GM12801 (cell line): ENCODE measurements around the gene MAMDC4.

Source experiments
- CTCF ChIP-seq: IDR thresholded peaks from one replicate; pipeline ENCODE4 v1.5.1; 2011; ENCODE audit warnings: control low read depth; ENCODE audit not compliant: insufficient read length; ENCODE audit errors: extremely low read depth

MAMDC4 gene

DNA sequence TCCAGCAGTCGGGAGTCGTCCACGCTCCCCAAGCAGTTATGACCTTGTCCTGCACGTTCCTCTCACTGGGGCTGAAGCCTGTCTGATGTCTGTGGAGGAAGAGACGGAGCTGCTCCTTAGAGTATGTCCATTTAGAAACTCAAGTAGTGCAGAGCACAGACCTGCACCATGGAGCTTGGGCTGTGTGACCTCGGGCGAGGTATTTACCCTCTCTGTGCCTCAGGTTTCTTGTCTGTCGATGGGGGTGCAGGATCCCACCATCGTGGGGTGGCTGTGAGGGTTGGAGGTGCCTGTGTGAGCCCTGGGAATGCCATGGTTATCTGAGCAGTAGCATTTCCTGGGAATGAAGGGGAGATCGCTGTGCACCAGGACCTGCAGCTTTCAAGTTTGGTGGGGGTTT, 48.4 kb downstream of the MAMDC4 start:
- no peak for TF ChIP-seq CTCF

- no peak for TF ChIP-seq CTCF
Measured at GRCh38 chr9:136900988-136901515, 48.9 kb downstream of the MAMDC4 start.

DNA sequence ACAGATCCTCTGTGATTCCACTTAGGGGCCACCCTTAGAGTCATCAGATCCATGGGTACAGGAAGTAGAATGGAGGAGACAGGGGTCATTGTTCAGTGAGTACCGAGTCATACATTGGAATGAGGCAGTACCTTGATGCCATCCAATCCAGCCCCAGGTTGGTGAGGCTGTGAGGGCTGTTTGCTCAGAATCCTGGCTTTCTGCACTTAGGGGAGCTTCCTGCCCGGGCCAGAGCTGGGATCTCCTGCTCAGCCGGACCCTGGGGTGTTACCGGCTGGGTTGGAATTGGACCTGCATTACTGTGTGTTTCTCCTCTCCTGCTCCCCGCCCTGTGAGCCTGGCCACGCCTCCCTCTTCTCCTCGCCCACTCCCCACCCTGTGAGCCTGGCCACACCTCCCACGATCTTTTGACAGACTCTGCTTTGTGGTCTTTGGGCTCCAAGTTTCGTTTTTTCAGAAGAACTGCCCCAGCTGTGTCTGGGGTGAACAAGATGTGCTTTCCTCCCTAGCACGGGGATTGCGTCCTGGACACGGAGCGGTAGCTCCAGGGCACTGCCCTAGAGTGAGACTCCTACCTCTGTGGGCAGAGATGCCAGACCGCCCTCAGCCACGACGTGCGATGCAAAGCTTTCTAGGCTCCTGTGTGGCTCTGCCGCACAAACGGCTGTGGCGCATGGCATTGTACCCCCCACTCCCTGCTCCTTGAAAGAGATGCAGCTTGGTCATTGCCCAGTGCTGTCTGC, 49.5 kb downstream of the MAMDC4 start:
- TF ChIP-seq CTCF: no peak

DNA sequence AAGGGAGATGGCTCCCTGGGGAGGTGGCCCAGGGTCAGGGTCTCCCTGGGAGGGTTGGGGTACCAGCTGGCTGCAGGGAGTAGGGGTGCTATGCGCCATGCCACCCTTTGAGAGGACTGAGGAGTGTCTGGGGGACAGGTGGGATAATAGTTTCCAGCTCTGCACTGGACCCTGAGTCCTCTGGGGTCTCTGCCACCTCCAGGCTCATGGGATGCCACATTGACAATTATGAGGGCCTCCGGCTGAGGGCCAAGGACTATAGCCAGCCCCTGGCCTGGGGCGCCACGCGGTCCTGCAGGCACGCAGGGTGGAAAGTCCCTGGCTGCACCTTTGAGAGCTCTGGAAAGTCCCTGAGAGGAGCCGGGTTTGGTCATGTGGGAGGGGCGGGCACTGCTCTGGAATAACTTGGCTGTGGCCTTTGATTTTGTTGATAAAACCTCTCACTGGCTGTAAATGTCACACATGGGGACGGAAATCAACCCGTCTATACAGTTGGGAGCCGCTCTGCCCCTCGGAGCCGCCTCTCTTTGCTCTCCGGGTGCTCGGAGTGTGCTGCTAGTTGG, 50.2 kb downstream of the MAMDC4 start:
- no peak for TF ChIP-seq CTCF

DNA sequence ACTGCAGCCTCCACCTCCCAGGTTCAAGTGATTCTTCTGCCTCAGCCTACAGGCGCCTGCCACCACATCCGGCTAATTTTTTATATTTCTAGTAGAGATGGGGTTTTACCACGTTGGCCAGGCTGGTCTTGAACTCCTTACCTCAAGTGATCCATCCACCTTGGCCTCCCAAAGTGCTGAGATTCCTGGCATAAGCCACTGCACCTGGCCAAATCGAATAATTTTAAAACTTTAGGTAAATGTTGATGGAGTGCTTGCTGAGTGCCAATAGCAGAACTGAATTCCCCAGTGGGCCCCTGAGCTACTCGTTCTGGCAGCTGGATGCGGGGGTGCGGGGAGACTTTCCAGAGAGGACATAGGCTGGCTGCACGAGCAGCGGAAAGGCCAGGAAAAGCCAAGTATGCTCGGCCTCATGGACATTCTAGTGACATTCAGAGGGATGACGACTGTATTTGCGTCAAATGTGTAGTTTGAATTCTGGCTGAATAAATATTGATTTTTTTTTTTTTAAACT, 51.0 kb downstream of the MAMDC4 start:
- TF ChIP-seq CTCF: no peak

DNA sequence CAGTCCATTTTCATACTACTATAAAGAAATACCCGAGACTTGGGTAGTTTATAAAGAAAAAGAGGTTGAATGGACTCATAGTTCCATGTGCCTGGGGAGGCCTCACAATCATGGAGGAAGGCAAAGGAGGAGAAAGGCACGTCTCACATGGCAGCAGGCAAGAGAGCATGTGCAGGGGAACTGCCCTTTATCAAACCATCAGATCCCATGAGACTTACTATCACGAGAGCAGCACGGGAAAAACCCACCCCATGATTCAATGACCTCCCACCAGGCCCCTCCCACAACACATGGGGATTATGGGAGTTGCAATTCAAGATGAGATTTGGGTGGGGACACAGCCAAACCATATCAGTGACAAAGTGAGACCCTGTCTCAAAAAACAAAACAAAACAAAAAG, 54.1 kb downstream of the MAMDC4 start:
- TF ChIP-seq CTCF: no peak

DNA sequence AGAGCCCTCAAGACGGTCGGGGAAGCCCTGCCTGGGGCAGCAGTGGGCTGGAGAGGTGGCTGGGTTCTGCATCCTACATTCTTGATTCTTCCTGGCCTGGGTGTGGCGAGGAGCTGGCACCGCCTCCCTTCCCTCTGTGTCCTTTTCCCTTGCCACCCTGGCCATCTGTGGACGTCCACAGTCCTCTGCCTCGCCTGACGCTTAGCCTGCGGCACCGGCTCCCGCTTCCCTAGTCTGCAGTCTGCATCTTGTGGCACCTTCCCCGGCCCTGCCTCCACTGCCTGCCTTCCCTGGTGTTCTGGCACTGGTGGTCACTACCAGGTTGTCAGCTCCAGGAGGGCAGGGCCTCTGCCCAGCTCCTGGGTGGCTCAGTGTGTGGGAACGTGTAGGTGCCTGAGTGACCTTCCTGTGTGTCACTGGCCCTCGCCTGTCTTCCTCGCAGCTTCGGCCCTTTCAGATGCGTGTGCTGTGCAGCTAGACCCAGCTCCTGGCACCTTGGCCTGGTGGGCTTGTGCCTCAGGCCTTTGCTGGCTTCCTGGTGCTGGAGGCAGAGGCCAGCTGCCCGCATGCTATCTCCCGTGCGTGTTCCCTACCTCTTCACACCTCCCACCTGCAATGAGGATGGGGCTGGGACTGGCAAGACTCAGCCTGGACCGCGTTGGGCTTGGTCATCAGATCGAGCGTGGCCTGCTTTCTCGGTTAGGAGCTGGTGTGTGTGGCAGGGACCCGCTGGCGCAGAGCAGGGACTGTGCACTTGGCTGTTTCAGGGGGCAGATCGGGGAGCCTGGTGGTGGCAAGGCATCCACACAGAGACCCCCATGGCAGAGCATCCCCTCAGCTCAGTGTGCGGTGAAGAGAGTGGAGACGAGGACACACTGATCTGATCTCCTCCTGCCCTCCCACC, 55.1 kb downstream of the MAMDC4 start:
- no peak for TF ChIP-seq CTCF
